ENCODE results near the gene TANK. TPM values are rescaled to one million over a fixed set of nuclear protein-coding genes. Genes with fewer than 3 reads are reported as not detected.

Gene TANK
- total RNA-seq, 1 experiment from 2014 or later, result 24.5 TPM

DNA sequence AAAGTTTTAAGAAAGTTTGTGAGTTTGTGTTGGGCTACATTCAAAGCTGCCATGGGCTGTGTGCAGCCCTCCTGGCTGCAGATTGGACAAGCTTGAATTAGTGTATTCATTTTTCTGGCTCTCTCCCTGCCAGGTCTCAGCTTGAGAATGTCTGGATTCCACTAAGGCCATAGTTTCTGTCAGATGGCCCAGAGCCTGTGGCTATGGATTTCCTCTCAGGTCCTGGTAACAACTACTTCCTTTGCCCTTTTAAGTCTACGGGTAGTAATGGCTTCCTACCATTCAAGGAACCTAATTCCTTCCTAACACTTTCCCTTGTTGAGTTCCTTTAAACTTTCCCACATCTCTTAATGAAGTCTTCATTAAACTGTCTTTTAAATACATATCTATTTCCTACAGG lies 123.7 kb downstream of the TANK start (continued):
- TF ChIP-seq ELF4 (CRISPR knock-in tag; IDR thresholded peaks at IDR 0.05; ENCODE audit: low read depth) (no peak), TCF7 (CRISPR knock-in tag; IDR thresholded peaks at IDR 0.05; ENCODE audit: low read depth) (no peak), SMAD4 (CRISPR knock-in tag; IDR thresholded peaks at IDR 0.05) (no peak), TP53 (CRISPR knock-in tag; IDR thresholded peaks at IDR 0.05) (no peak), TEAD4 (CRISPR knock-in tag; IDR thresholded peaks at IDR 0.05) (no peak), GRHL2 (CRISPR knock-in tag; IDR thresholded peaks at IDR 0.05; ENCODE audit: insufficient replicate concordance, severe bottlenecking) (no peak), FOXK1 (CRISPR knock-in tag; IDR thresholded peaks at IDR 0.05) (no peak), NFATC4 (CRISPR knock-in tag; IDR thresholded peaks at IDR 0.05) (no peak), ZNF396 (CRISPR knock-in tag; IDR thresholded peaks at IDR 0.05; ENCODE audit: borderline replicate concordance) (no peak)
- TF ChIP-seq, protein P1, sequence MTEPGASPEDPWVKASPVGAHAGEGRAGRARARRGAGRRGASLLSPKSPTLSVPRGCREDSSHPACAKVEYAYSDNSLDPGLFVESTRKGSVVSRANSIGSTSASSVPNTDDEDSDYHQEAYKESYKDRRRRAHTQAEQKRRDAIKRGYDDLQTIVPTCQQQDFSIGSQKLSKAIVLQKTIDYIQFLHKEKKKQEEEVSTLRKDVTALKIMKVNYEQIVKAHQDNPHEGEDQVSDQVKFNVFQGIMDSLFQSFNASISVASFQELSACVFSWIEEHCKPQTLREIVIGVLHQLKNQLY (CRISPR knock-in tag; IDR thresholded peaks at IDR 0.05), result no peak
- TF ChIP-seq, protein P2, sequence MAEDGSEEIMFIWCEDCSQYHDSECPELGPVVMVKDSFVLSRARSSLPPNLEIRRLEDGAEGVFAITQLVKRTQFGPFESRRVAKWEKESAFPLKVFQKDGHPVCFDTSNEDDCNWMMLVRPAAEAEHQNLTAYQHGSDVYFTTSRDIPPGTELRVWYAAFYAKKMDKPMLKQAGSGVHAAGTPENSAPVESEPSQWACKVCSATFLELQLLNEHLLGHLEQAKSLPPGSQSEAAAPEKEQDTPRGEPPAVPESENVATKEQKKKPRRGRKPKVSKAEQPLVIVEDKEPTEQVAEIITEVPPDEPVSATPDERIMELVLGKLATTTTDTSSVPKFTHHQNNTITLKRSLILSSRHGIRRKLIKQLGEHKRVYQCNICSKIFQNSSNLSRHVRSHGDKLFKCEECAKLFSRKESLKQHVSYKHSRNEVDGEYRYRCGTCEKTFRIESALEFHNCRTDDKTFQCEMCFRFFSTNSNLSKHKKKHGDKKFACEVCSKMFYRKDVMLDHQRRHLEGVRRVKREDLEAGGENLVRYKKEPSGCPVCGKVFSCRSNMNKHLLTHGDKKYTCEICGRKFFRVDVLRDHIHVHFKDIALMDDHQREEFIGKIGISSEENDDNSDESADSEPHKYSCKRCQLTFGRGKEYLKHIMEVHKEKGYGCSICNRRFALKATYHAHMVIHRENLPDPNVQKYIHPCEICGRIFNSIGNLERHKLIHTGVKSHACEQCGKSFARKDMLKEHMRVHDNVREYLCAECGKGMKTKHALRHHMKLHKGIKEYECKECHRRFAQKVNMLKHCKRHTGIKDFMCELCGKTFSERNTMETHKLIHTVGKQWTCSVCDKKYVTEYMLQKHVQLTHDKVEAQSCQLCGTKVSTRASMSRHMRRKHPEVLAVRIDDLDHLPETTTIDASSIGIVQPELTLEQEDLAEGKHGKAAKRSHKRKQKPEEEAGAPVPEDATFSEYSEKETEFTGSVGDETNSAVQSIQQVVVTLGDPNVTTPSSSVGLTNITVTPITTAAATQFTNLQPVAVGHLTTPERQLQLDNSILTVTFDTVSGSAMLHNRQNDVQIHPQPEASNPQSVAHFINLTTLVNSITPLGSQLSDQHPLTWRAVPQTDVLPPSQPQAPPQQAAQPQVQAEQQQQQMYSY (CRISPR knock-in tag; IDR thresholded peaks at IDR 0.05), result no peak
- TF ChIP-seq, protein P3, sequence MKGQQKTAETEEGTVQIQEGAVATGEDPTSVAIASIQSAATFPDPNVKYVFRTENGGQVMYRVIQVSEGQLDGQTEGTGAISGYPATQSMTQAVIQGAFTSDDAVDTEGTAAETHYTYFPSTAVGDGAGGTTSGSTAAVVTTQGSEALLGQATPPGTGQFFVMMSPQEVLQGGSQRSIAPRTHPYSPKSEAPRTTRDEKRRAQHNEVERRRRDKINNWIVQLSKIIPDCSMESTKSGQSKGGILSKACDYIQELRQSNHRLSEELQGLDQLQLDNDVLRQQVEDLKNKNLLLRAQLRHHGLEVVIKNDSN (CRISPR knock-in tag; IDR thresholded peaks at IDR 0.05), result no peak
- TF ChIP-seq, protein P4, sequence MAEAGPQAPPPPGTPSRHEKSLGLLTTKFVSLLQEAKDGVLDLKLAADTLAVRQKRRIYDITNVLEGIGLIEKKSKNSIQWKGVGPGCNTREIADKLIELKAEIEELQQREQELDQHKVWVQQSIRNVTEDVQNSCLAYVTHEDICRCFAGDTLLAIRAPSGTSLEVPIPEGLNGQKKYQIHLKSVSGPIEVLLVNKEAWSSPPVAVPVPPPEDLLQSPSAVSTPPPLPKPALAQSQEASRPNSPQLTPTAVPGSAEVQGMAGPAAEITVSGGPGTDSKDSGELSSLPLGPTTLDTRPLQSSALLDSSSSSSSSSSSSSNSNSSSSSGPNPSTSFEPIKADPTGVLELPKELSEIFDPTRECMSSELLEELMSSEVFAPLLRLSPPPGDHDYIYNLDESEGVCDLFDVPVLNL (CRISPR knock-in tag; IDR thresholded peaks at IDR 0.05; ENCODE audit: borderline replicate concordance, low read depth), result no peak
- TF ChIP-seq, protein P5, sequence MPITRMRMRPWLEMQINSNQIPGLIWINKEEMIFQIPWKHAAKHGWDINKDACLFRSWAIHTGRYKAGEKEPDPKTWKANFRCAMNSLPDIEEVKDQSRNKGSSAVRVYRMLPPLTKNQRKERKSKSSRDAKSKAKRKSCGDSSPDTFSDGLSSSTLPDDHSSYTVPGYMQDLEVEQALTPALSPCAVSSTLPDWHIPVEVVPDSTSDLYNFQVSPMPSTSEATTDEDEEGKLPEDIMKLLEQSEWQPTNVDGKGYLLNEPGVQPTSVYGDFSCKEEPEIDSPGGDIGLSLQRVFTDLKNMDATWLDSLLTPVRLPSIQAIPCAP (CRISPR knock-in tag; IDR thresholded peaks at IDR 0.05), result no peak

Other genes starting within 250 kb of the TANK start
- 67.8 to 80.5 TPM (median 71.0 TPM) in 3 replicates for gene PSMD14, start 148.0 kb downstream of the TANK start, total RNA-seq (2021)

Measured in WTC11 (cell line).